Psoas muscle (tissue), 8 donors: Measurements from ENCODE around the gene ZNF75A. TPM values are rescaled to one million over a fixed set of nuclear protein-coding genes. Genes with fewer than 3 reads are reported as not detected.

ENCODE experiments used
- ATAC-seq, 4 donors: fragments of 200-7000 bp; cut with Tn5 transposase; one replicate each; pipeline ENCODE4 v1.9.1; 2020; ENCODE audit warnings: moderate library complexity in 3 of 4, mild to moderate bottlenecking in 2 of 4
- DNase-seq, 2 donors: peaks; one replicate each; pipeline ENCODE4 v3.0.0-alpha.2; 2020
- H3K27ac ChIP-seq: fragments of 200-600 bp; one replicate; pipeline ENCODE4 v1.8.0; 2022
- H3K27me3 ChIP-seq, 3 donors: fragments of 200-600 bp in 1 of 3; one replicate each; pipeline versions ENCODE4 v1.6.1 to v1.8.0; 2013 to 2022; ENCODE audit warnings: low read length in 2 of 3, mild to moderate bottlenecking in 2 of 3, moderate library complexity in 1 of 3; ENCODE audit not compliant: insufficient read depth in 3 of 3
- H3K36me3 ChIP-seq, 2 donors: fragments of 200-600 bp in 1 of 2; one replicate each; pipeline versions ENCODE4 v1.6.1 to v1.8.0; 2013 to 2022; ENCODE audit warnings: low read depth in 1 of 2, mild to moderate bottlenecking in 1 of 2, moderate library complexity in 1 of 2; ENCODE audit not compliant: insufficient read depth in 1 of 2
- H3K4me1 ChIP-seq: fragments of 200-600 bp; one replicate; pipeline ENCODE4 v1.8.0; 2022
- H3K4me3 ChIP-seq: fragments of 200-600 bp; one replicate; pipeline ENCODE4 v1.8.0; 2022; ENCODE audit warnings: mild to moderate bottlenecking
- H3K9me3 ChIP-seq: fragments of 200-600 bp; one replicate; pipeline ENCODE4 v1.8.0; 2022
- WGBS, 3 donors: extraction: QIAGEN DNeasy Blood & Tissue Kit; methylation state at CpG; one replicate each; pipeline versions ENCODE4 v1.1.6 to v1.1.7; 2013; 5-methylcytosine and 5-hydroxymethylcytosine counted together
- intact Hi-C, 2 donors: fragments of 100-400 bp; cut with DNase I; formaldehyde crosslinking; loops; one replicate each; pipeline versions ENCODE4 v1.11.0 to v1.14.2; 2022
- polyA plus RNA-seq, 3 donors: library from polyadenylated mRNA; stranded (reverse); fragments of 200-250 nt; gene quantifications; one replicate each; pipeline ENCODE4 v1.2.3, GENCODE V29; 2013
- total RNA-seq, 4 donors: library from RNA; stranded (reverse); fragmentation: NEBNext Ultra II Directional in 2 of 4; extraction: Animal tissue kit (Norgen Biotek cat#: 25700) in 2 of 4; gene quantifications; one replicate each; pipeline versions ENCODE4 v1.2.1 to v1.2.4, GENCODE V29; 2021 to 2023
- TF ChIP-seq, protein P1 (sequence below): fragments of 200-600 bp; IDR thresholded peaks from one replicate; pipeline ENCODE4 v1.8.0; 2022; ENCODE audit warnings: antibody characterized with exemption
- donor health status: healthy with polysubstance abuse.
- donor health status: DM: no; HTN: no; CAD: no; lungs with moderate emphysema.
- donor health status: Bipolar disorder and iron deficiency.
- donor health status: healthy.
- donor health status: DM: yes; HTN: yes; CAD: no.
- donor health status: DM: no; HTN: no; CAD: no.
- donor health status: DM: no; HTN: no; CAD: no.
- donor health status: DM: yes; HTN: yes; CAD: no.

ZNF75A gene
- total and polyA plus RNA-seq, 7 donors = 7.4 to 20.5 (median 13.8) TPM

- TF ChIP-seq, protein P1, sequence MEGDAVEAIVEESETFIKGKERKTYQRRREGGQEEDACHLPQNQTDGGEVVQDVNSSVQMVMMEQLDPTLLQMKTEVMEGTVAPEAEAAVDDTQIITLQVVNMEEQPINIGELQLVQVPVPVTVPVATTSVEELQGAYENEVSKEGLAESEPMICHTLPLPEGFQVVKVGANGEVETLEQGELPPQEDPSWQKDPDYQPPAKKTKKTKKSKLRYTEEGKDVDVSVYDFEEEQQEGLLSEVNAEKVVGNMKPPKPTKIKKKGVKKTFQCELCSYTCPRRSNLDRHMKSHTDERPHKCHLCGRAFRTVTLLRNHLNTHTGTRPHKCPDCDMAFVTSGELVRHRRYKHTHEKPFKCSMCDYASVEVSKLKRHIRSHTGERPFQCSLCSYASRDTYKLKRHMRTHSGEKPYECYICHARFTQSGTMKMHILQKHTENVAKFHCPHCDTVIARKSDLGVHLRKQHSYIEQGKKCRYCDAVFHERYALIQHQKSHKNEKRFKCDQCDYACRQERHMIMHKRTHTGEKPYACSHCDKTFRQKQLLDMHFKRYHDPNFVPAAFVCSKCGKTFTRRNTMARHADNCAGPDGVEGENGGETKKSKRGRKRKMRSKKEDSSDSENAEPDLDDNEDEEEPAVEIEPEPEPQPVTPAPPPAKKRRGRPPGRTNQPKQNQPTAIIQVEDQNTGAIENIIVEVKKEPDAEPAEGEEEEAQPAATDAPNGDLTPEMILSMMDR = no peak
- H3K9me3 ChIP-seq = peaks cover 53% of the 10 kb centered on the region
- 73 to 74% (median 74%) methylated on average over 4 of the region's 4 CpGs for WGBS, 3 donors
- H3K27ac ChIP-seq = peak overlapping the region; percentile 97
- DNase-seq (no peak), ATAC-seq (no peak)
- H3K27me3 ChIP-seq = no peaks in the 10 kb centered on the region
- peaks cover 25 to 48% of the 10 kb centered on the region in 2 donors for H3K36me3 ChIP-seq
- intact Hi-C loops = loop anchor here (2.0 kb wide), 2 partner anchors 22 to 196 kb away; partner anchors contain the start of genes CLUAP1 (in 1 of the 2) and ZNF263 (in 1 of the 2)
- H3K4me3 ChIP-seq = peak overlapping the region; percentile 97
- H3K4me1 ChIP-seq = peaks cover 10% of the 10 kb centered on the region
Observed at GRCh38 chr16:3304370-3304769, 927 bp upstream of the ZNF75A start.

- peaks cover 10% of the 10 kb centered on the region for H3K4me1 ChIP-seq
- WGBS, 3 donors = 54 to 58% (median 57%) methylated on average over 11 of the region's 11 CpGs
- TF ChIP-seq, protein P1 = no peak
- intact Hi-C loops = loop anchor here in 1 of 2 donors (2.0 kb wide), 1 partner anchor 75 kb away; no protein-coding TSS in a partner anchor
- H3K36me3 ChIP-seq = peaks cover 25 to 36% of the 10 kb centered on the region in 2 donors
- ATAC-seq (no peak), DNase-seq (no peak)
- peak overlapping the region; percentile 97 for H3K4me3 ChIP-seq
- peak overlapping the region; percentile 97 for H3K27ac ChIP-seq
- peaks cover 65% of the 10 kb centered on the region for H3K9me3 ChIP-seq
- no peaks in the 10 kb centered on the region for H3K27me3 ChIP-seq
Observed at GRCh38 chr16:3306078-3306477, 781 bp downstream of the ZNF75A start.

DNA sequence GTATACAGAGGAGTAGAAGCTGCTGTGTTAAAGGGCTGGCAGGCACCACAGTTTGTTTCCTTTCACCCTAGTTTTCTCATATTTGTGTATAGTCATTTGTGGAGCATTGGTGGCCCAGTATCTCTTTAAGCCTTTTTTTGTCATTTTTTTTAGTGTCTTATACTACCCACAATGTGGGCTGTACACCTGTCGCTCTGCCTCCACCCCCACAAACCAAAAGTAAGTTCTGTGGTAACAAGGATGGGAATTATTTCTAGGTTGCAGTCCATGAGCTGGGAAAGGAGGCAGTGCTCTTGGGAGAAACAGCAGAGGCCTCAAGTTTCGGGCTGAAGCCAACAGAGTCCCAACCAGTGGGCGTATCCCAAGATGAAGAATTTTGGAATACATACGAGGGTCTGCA is 6.2 kb downstream of the ZNF75A start:
- intact Hi-C loops = no loop called here
- no peak for ATAC-seq
- TF ChIP-seq, protein P1 = no peak
- Histone ChIP-seq H3K4me1 (peaks cover 5% of the 10 kb centered on the region), H3K4me3 (no peak overlapping the region), H3K9me3 (peaks cover 85% of the 10 kb centered on the region), H3K36me3 (peaks cover 53 to 61% of the 10 kb centered on the region in 2 donors), H3K27ac (no peak overlapping the region), H3K27me3 (no peaks in the 10 kb centered on the region)
- WGBS, 3 donors = 94 to 99% (median 97%) methylated on average over 4 of the region's 4 CpGs
- no peak for DNase-seq

GRCh38 chr16:3317315-3317999 is 12.2 kb downstream of the ZNF75A start:
- TF ChIP-seq, protein P1 = no peak
- intact Hi-C loops = no loop called here
- H3K36me3 ChIP-seq = peaks cover 52 to 61% of the 10 kb centered on the region in 2 donors

More at GRCh38 chr16:3317315-3317999, 12.2 kb downstream of the ZNF75A start:
- Histone ChIP-seq H3K4me1 (no peaks in the 10 kb centered on the region), H3K9me3 (peaks cover 93% of the 10 kb centered on the region), H3K4me3 (no peak overlapping the region), H3K27ac (no peak overlapping the region), H3K27me3 (no peaks in the 10 kb centered on the region)
- ATAC-seq = no peak
- 96 to 99% (median 97%) methylated on average over 3 of the region's 3 CpGs for WGBS, 3 donors
- DNase-seq = no peak
